HG03097 (cell line): ENCODE measurements around the gene ATXN10.
"Not testable (repeated sequence)": the region's sequence is repeated elsewhere in the genome, so short reads cannot be mapped to it uniquely, and the experiment has no call there.

ENCODE experiments used
- ATAC-seq: cut with Tn5 transposase; IDR thresholded peaks from one replicate; pipeline ENCODE4 v1.9.1; 2021; ENCODE audit not compliant: unreplicated experiment, low FRiP score

ATXN10 gene, protein sequence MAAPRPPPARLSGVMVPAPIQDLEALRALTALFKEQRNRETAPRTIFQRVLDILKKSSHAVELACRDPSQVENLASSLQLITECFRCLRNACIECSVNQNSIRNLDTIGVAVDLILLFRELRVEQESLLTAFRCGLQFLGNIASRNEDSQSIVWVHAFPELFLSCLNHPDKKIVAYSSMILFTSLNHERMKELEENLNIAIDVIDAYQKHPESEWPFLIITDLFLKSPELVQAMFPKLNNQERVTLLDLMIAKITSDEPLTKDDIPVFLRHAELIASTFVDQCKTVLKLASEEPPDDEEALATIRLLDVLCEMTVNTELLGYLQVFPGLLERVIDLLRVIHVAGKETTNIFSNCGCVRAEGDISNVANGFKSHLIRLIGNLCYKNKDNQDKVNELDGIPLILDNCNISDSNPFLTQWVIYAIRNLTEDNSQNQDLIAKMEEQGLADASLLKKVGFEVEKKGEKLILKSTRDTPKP

DNA sequence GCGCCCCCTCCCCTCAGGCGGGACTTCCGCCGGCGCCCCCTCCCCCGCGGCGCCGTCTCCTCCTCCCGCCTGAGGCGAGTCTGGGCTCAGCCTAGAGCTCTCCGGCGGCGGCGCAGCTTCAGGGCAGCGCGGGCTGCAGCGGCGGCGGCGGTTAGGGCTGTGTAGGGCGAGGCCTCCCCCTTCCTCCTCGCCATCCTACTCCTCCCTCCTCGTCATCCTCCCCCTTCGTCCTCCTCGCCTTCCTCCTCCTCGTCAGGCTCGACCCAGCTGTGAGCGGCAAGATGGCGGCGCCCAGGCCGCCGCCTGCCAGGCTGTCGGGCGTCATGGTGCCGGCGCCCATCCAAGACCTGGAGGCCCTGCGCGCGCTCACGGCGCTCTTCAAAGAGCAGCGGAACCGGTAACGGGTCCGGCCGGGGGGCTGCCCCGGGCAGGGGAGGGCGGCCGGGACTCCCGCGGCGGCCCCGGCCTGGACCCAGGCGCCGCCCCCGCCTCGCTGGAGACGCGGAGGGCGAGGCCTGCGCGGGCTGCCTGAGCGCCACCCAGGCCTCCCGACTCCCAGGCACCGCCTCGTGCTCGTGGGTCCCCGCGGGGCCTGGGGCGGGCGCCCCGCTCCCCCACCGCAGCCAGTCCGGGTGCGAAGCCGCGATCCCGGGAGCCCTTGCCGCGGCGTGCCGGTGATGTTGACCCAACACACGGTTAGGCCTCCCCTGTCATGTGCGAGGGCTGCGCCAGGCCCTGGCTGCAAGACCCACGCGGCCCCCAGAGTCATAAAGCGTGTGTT, at the start of gene ATXN10:
Gene ATXN10 (plus strand): TSS at position 52 of the 781 bp plus-strand sequence. CDS start 230 bp downstream, at position 282.
- peak; percentile 51 for ATAC-seq

DNA sequence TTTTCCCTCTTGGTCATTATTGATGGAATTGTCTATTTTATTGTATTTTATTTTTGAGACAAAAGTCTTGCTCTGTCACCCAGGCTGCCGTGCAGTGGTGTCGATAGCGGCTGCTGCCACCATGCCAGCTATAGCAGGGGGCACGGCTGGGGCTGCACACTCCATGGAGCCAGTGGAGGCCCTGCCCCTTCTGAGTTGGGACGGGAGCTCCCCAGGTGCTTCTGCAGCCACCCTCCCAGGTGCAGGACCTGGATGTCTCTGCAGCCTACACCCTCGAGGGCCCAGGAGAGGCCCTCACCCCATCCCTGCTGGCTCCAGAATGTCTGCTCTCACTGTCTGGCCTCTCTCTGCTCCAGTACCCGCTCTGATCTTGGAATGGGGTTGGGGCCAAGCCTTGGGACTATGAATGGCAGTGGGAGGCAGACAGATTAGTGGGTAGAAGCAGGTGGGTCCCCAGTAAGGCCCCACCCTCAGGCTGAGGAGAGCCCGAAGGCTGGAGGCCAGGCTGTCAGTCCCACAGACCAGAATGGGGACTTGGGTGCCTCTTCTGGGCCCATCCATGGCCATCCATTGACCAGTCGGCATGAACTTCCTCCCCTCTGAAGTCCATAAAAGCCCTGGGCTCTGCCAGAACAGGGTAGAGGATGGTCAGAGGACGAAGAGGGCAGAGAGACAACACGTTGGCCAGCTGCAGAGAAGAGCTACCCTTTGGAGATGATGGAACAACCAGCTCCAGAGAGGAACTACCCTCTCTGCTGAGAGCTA, 49.6 kb upstream of the ATXN10 start:
- no peak for ATAC-seq

DNA sequence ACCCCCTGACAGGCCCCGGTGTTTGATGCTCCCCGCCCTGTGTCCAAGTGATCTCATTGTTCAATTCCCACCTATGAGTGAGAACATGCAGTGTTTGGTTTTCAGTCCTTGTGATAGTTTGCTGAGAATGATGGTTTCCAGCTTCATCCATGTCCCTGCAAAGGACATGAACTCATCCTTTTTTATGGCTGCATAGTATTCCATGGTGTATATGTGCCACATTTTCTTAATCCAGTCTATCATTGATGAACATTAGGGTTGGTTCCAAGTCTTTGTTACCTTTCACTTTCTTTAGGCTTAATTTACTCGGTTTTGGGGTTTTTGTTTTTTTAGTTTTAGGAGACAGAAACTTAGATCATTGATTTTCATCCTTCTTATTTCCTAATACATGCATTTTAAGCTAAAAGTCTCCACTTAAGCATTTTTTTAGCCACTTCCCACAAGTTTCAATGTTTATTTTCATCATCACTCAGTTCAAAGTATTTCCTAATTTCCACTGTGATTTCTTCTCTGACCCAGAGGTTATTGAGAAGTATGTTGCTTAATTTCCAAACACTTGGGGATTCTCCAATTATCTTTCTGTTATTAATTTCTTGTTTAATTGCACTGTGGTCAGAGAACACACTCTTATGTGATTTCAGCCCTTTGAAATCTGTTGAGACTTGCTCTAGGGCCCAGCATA, 48.0 kb upstream of the ATXN10 start:
- ATAC-seq: not testable (repeated sequence)

DNA sequence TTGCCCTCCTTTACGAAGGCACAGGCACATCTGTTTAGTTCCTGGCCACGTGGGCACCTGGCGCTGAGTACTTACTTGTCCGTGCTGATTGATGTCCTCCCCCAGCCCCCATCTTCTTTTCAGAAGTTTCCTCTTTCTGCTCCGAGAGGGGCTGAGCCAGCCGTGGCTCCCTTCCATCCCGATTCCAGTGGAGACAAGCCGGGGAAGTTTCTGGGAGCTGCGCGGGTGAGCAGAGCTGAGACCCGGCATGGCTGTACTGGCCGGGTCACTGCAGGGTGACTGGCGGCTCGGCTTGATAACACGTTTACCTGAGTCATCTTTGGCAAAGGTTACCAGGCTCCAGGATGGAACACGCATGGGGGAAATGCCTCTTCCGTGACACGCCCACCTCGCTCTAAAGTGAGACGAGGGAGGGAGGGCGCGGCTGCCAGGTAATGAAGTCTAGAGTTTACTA, 45.4 kb upstream of the ATXN10 start:
- ATAC-seq: no peak

DNA sequence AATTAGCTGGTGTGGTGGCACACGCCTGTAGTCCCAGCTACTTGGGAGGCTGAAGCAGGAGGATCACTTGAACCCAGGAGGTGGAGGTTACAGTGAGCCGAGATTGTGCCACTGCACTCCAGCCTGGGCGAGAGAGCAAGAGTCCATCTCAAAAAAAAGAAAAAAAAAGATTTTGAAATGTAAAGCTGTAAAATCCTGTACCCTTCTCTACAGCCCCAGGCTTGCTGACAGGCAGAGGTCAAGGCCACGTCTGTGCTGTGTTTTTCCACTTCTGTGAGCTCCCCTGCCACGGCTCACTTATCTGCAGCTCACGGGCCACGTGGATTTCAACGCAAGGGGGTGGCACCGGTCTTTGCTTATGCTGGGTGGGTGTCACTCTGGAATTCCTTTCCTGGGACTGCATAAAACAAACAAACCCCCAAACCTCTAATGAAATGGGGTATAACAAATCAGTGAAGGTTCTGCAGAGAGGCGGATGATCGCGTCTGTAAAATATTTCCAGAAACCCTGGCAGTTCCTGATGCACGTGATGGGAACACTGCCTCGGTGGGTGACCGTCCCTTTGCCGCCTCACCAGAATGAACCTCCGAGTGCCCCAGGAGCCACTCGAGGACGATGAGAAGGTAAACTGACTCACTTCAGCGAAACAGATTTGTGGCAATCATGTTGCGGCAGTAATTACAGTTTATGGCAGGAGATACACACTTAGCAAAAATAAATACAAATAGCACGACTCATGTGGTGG, 44.0 kb upstream of the ATXN10 start:
- no peak for ATAC-seq

DNA sequence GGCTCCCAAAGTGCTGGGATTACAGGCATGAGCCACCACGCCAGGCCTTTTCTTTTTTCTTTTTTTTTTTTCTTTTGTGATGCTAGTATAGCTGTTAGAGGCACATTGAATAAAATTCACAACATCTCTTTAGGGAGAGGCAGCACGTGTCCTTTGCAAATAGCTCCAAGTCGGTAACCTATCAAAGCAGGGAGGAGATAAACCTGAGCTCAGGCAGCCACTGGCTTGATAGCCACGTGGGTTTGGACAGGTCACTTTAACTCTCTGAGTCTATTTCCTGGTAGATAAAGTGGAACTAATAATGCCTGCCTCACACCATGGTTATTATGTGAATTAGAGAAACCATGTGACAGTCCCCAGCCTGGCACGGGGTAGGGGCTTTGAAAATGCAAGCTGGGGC, 43.1 kb upstream of the ATXN10 start:
- ATAC-seq: no peak

DNA sequence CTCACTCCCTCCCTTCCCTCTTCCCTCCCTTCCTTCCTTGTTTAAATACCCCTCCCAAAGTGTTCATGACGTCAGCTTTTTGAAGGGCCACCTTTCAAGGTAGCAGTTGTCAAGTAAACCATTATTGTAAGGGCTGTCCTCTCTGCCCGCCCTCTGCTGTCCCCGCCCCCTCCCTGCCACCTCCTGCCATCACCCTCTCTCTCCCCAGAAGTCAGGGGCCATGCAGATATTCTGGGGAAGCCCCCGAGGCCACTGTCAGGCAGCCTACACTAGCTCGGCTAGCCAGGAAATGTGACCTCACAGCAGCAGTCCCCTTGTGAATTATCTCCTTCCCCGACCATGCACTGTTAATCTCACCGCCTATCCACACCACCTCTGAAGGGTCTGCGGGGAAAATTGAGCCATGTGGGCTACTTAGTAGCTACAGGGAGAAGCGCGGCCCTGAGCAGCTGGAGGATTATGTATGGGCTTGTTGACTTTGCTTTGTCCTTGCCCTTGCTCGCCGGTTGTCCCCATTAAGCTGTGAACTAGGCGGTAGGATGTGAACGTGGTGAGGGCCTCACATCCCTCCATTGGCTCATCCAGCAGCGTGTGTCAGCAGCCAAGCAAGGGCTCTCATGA, 42.1 kb upstream of the ATXN10 start:
- ATAC-seq: no peak

DNA sequence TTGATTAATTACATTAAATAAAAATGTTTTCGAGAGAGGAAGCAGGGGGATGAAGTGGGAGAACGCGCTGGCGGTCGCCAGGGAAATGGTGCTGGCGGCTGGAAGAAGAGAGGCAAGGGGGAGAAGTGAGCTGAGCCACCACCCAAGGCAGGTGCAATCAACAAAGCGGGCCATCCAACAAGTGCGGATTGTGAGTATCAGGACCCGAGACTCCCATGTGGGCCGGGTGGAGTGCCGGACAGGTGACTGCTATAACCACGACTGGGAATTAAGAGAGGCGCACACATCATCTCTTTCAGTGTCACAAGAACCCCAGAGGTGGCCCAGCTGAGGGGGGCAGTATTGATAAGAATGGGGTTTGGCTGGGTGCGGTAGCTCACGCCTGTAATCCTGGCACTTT, 41.2 kb upstream of the ATXN10 start:
- no peak for ATAC-seq

DNA sequence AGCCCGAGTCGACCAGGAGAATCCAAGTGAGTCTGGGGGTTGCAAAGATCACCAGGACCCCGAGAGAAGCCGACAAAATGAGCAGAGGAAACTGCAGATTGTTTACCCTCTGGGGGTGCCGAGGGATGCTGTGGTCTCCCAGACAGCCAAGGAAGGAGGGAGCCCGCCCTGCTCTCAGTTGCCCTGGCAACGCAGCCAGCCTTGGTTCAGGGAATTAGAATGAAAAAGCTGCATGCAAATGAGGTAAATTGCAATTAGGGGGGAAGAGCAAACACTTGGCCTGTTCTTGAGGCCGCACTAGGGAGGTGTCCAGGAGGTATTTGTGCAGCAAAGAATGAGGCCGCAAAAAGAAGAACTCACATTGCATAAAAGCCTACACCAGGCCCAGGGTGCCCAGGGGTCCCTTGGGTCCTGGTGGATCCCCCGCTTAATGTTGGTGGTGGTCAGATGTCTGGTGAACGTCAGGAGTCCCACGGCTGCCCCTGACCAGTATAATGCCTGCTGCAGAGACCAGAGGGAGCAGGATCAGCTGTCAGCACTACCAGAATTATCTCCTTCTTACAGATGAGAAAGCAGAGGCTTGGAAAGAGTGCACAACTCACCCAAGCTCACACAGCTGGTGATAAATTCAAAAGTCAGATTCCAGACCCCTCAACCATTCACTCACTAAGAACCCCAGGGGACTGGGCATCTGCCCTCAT, 40.3 kb upstream of the ATXN10 start:
- ATAC-seq: no peak

DNA sequence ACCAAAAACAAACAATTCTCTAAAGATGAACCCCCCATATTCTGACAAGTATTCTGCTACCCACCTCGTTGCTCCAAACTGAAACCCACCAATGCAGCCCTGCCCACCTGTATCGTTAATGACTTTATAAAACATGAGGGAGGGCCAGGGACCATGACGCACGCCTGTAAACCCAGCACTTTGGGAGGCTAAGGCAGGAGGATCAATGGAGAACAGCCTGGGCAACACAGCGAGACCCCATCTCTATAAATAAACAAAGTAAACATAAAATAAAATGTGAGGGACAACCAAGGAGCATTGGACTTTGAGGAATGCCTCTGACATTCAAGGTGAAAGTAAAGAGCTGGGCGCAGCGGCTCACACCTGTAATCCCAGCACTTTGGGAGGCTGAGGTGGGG, 39.8 kb upstream of the ATXN10 start:
- ATAC-seq: no peak

DNA sequence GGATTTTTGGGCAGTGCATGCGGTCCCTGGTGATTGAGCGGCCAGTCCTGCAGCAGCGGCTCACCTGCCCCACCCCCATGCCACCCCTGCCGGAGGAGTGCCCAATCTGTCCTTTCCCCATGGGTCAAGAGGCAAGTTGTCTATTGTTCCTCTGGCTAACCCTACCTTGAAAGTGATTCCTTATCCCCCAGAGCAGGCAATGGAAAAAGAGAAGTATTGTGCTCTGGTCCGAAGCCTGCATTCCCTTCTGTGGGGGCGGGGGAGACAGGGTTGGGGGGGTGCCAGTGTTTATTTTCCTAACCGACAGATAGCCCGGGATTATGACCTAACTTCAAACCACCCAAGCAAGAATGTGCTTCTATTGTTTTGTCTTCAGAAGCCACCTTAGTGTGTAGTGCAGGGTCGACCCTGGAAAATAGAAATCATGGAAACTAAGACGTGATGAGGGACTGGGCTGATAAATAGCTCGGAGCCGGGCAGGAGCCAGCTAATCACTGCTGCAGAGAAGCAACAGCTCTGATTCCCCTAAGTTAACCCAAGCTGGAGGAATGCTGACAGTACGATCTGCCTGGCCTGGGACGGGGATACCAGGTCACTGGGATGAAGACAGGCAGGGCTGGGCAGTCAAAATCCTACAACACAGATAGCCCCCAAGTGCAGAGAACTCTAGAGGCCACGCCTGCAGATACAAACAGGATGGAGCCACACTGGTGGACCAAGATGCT, 38.7 kb upstream of the ATXN10 start:
- no peak for ATAC-seq

DNA sequence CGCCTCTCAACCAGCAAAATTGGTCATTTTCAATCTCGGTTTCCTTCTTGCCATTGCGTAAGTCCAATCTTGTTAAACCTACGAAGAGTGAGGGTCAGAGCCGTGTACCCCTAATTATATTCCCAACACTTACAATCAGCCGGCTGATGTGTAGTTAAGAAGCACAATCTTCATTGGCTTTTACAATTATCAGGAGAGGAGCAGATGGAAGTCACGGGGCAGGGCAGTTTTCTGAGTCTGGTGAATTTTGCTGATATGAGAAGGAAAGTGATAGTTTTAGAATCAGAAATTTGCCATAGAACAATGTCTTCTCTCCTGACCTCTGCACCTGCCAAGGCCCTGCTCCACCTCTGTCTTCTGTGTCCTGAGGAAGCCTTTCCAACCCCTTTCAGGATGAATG, 35.0 kb upstream of the ATXN10 start:
- no peak for ATAC-seq

DNA sequence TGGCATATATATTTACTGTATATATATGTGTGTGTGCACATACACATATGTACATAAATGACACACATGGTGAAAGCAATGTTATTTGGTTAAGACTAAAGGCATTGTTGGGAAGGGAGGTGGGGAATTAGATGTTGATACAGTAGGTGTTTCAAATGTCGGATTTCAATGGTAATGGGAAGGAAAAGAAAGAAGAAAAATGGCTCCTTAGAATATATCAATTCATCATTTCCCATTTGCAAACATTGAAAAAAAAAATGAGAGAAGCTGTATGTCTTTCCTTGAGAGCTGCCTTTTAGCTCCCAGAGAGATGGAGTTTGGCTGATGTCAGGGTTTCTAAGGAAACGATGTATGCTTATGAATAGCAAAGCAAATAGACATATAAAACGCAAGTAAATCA, 33.4 kb upstream of the ATXN10 start:
- ATAC-seq: no peak

DNA sequence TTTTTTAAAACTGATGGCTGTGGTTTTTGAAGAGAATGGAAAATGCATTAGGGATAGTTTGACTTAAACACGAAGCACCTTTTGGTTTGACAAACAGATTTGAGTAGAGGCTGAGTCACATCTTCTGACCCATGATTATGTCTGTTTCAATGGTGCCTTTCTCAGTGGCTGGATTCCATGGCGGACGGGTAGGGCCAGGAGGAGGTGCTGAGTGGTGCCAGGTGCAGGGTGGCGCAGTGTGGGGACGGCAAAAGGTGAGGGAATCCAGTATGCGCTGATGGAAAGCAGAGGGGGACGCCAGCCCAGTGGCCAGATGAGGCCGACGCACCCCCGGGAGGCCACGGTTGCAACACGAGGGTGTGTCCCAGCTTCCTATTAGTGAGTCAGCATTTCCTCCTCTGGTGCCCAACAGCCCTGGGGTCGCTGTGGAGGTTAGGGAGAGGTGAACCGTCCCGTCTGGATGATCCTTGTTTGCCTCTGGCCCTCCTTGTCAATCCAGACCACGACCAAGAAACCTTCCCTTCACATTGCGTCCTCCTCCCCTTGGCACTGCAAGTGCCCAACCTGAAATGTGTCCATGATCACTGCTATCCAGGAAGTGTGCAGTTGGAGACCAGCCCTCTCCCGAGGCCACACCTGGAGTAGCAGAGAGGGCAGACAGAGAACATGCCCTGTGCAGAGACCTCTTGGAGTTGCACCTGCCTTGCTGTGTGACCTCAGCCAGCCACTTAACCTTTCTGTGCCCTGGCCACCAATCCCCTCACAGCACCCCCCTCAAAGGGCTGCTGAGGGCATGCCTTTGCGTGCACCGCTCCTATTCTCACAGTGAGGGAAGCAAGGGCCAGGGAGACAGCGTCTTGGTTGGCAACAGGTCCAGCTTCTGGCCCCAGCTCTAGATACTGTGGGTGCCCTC, 32.5 kb upstream of the ATXN10 start:
- no peak for ATAC-seq

DNA sequence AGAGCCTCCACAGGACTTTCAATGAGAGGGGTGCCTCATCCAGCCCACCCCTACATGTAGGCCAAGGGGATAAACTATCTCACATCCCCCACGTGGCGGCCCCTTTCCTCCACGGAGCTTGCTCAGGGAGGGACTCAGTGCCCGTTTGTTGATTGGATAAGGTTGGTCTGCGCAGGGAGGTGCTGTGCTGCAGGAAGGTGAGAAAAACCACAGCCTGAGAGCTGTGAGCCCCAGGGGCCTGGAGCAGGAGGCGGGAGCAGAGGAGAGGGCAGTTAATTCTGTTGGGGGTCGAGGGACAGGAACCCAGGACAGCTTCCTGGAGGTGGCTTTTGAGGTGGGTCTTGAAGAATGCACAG, 31.9 kb upstream of the ATXN10 start:
- no peak for ATAC-seq

DNA sequence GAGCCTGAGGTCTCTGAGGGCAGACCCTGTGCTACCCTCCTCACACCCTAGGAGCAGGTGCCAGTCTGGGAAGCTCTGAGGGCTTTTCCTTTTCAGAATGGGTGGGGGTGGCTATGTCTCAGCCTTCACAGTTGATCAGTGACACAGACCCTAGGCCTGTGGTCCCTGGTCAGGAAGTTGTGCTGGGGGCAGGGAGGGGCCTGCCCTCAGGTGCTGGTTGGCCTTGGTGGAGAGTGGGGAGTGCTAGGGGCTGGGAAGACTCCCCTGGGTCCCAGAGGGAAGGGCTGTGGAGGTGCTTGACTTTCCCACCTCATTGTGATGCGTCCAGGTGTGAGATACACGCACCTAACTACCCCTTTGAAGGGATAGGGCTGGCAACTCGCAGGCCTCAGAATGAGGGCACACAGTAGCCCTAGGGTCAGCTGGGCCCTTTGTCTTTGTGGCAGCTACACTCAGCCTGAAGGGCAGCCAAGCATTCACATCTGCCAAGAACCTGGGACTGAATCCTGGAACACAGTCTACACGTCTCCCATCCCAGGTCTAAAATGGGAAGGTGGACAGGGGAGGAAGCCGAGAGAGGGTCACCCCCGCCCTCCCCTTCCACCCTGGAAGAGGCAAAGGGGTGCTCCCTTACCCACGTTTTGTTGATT, 31.2 kb upstream of the ATXN10 start:
- no peak for ATAC-seq
